Measurements from ENCODE around the gene IL20RB. TPM values are rescaled to one million over a fixed set of nuclear protein-coding genes. Genes with fewer than 3 reads are reported as not detected.

IL20RB gene
- total RNA-seq, 1 experiment from 2014 or later = 6.9 TPM

DNA sequence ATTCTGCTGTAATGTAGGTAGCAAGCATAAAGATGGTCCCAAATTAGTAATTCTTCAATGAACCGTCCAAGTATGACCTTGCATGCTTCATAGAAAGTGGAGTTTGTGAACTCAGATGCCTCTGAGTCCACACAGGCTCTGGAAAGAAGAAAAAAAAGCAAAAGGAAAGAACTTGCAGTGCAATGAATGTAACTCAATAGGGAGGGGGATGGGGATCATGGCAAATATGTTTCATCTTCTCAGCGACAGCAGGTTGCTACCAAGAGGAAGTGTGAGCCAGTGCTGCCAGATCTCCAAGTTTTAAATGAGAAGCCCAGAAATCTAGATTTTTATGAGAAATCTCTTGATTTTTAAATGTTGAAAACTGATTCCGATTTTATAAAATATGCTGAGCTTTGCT is 50.3 kb downstream of the IL20RB start:
- Mint-ChIP-seq H3K9me3 (ENCODE audit: unreplicated experiment) (no peaks in the 10 kb centered on the region), H3K36me3 (ENCODE audit: insufficient read depth, unreplicated experiment) (peaks cover 7% of the 10 kb centered on the region), H3K27ac (ENCODE audit: unreplicated experiment) (no peak overlapping the region), H3K27me3 (ENCODE audit: insufficient read depth, unreplicated experiment) (no peaks in the 10 kb centered on the region), H3K4me3 (ENCODE audit: unreplicated experiment) (no peak overlapping the region), H3K4me1 (ENCODE audit: low read depth, unreplicated experiment) (no peaks in the 10 kb centered on the region)
- intact Hi-C loops (cut with micrococcal nuclease; ENCODE audit: unreplicated experiment) = no loop called here
- Histone ChIP-seq H3K27me3 (replicated peaks; ENCODE audit: control insufficient read depth, insufficient read depth, low read length) (no peaks in the 10 kb centered on the region), H3K36me3 (ENCODE audit: control insufficient read depth, insufficient read depth, low read length) (no peaks in the 10 kb centered on the region; the same call in 1 of the 2 replicates), H3K4me1 (no peaks in the 10 kb centered on the region), H3K9me3 (no peaks in the 10 kb centered on the region), H3K4me3 (ENCODE audit: low read depth, low read length) (no peak overlapping the region)
- CTCF ChIA-PET = no interaction called here
- POLR2A ChIA-PET = no interaction called here
- no TSS peak for BruUV-seq (replicated peaks)
- no peak for DNase-seq
- TF ChIP-seq, protein P1, sequence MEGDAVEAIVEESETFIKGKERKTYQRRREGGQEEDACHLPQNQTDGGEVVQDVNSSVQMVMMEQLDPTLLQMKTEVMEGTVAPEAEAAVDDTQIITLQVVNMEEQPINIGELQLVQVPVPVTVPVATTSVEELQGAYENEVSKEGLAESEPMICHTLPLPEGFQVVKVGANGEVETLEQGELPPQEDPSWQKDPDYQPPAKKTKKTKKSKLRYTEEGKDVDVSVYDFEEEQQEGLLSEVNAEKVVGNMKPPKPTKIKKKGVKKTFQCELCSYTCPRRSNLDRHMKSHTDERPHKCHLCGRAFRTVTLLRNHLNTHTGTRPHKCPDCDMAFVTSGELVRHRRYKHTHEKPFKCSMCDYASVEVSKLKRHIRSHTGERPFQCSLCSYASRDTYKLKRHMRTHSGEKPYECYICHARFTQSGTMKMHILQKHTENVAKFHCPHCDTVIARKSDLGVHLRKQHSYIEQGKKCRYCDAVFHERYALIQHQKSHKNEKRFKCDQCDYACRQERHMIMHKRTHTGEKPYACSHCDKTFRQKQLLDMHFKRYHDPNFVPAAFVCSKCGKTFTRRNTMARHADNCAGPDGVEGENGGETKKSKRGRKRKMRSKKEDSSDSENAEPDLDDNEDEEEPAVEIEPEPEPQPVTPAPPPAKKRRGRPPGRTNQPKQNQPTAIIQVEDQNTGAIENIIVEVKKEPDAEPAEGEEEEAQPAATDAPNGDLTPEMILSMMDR (IDR thresholded peaks at IDR 0.05; ENCODE audit: insufficient read depth in 1 of 2, low read depth in 1 of 2, low read length in 1 of 2, severe bottlenecking in 1 of 2, unreplicated experiment in 1 of 2) = no peak

DNA sequence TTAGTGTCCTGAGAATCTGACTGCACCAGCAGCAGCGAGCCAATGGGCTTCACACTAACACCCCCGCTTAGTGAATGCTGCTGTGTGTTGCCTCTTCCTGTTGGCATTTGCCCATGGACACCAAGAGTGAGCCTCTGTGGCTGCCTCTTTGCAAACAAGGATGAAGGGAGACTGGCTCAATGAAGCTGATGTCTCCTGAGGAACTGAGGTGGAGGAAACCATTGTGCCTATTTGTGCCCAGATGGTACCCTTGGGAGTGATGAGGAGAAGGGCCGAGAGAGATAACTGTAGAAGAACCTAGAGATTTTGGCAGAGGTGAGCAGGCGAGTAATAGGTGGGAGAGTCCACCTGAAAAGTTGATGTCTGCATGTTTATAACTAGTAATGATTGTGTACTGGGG is 51.2 kb downstream of the IL20RB start:
- Histone ChIP-seq H3K4me3 (ENCODE audit: low read depth, low read length) (no peak overlapping the region), H3K4me1 (no peaks in the 10 kb centered on the region), H3K36me3 (ENCODE audit: control insufficient read depth, insufficient read depth, low read length) (no peaks in the 10 kb centered on the region; the same call in 1 of the 2 replicates), H3K27me3 (replicated peaks; ENCODE audit: control insufficient read depth, insufficient read depth, low read length) (no peaks in the 10 kb centered on the region), H3K9me3 (no peaks in the 10 kb centered on the region)
- ChIA-PET CTCF (no interaction called here), POLR2A (no interaction called here)
- no peaks in the 10 kb centered on the region for H3K9me3 Mint-ChIP-seq (ENCODE audit: unreplicated experiment)
- no TSS peak for BruUV-seq (replicated peaks)
- no peaks in the 10 kb centered on the region for H3K27me3 Mint-ChIP-seq (ENCODE audit: insufficient read depth, unreplicated experiment)
- no peak overlapping the region for H3K27ac Mint-ChIP-seq (ENCODE audit: unreplicated experiment)
- intact Hi-C loops (cut with micrococcal nuclease; ENCODE audit: unreplicated experiment) = no loop called here
- no peak overlapping the region for H3K4me3 Mint-ChIP-seq (ENCODE audit: unreplicated experiment)
- peaks cover 11% of the 10 kb centered on the region for H3K36me3 Mint-ChIP-seq (ENCODE audit: insufficient read depth, unreplicated experiment)
- DNase-seq = no peak
- TF ChIP-seq, protein P1 (IDR thresholded peaks at IDR 0.05; ENCODE audit: insufficient read depth in 1 of 2, low read depth in 1 of 2, low read length in 1 of 2, severe bottlenecking in 1 of 2, unreplicated experiment in 1 of 2) = no peak
- H3K4me1 Mint-ChIP-seq (ENCODE audit: low read depth, unreplicated experiment) = no peaks in the 10 kb centered on the region

DNA sequence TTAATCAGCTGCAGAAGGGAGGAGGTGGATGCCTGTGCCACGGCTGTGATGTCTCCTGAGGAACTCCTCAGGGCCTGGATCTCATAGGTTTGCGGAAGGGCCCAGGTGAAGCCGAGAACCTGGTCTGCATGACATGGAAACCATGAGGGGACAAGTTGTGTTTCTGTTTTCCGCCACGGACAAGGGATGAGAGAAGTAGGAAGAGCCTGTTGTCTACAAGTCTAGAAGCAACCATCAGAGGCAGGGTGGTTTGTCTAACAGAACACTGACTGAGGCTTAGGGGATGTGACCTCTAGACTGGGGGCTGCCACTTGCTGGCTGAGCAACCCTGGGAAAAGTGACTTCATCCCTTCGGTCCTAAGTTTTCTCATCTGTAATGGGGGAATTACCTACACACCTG is 52.4 kb downstream of the IL20RB start:
- Histone ChIP-seq H3K9me3 (no peaks in the 10 kb centered on the region), H3K27me3 (replicated peaks; ENCODE audit: control insufficient read depth, insufficient read depth, low read length) (no peaks in the 10 kb centered on the region), H3K4me3 (ENCODE audit: low read depth, low read length) (no peak overlapping the region), H3K36me3 (ENCODE audit: control insufficient read depth, insufficient read depth, low read length) (no peaks in the 10 kb centered on the region; the same call in 1 of the 2 replicates), H3K4me1 (0 out of 2 replicates have a peak, but pooled peaks cover 3% of the 10 kb centered on the region)
- no peak overlapping the region for H3K27ac Mint-ChIP-seq (ENCODE audit: unreplicated experiment)
- H3K36me3 Mint-ChIP-seq (ENCODE audit: insufficient read depth, unreplicated experiment) = peaks cover 11% of the 10 kb centered on the region
- TF ChIP-seq, protein P1 (IDR thresholded peaks at IDR 0.05; ENCODE audit: insufficient read depth in 1 of 2, low read depth in 1 of 2, low read length in 1 of 2, severe bottlenecking in 1 of 2, unreplicated experiment in 1 of 2) = no peak
- BruUV-seq (replicated peaks) = no TSS peak
- no peak overlapping the region for H3K4me3 Mint-ChIP-seq (ENCODE audit: unreplicated experiment)
- H3K27me3 Mint-ChIP-seq (ENCODE audit: insufficient read depth, unreplicated experiment) = no peaks in the 10 kb centered on the region
- DNase-seq = no peak
- CTCF ChIA-PET = no interaction called here
- H3K4me1 Mint-ChIP-seq (ENCODE audit: low read depth, unreplicated experiment) = no peaks in the 10 kb centered on the region
- POLR2A ChIA-PET = no interaction called here
- intact Hi-C loops (cut with micrococcal nuclease; ENCODE audit: unreplicated experiment) = no loop called here
- no peaks in the 10 kb centered on the region for H3K9me3 Mint-ChIP-seq (ENCODE audit: unreplicated experiment)
